Measurements from ENCODE around the gene OSBP2.

DNA sequence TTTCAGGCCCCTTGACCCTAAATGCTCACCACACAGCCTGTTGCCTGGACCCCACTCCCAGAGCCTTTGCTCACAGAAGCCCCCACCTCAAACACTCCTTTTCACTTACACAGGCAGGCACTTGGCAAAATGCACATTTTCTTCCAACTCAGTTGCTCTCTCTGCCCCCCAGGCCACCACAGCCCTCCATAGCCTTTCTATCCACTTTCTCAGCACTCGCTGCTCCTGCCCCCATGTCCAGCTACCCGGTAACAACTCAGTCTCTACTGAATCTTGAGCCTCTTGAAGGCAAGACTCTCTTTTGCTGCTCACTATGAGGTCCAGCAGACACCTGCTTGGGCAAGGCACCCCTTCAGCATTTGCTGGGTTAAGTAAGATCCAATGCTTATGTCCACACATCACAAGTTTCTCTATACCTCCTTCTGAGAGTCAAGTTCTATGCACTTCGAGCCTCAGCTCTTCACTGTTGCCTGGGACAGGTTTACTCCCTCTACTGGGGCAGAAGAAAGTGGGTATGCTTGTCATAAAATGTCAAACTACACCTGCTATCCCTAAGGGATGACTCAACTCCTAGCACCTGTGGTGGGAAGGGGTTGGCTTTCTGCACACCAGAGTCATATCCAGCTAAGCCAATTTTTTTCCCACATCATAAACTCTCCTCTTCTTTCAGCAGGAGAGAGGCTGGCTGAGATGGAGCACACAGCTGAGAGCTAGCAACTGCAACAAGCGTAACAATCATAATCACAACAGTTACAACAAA lies 237.0 kb downstream of the OSBP2 start:
- no peak for TF ChIP-seq MBNL3 (CRISPR knock-in tag; conservative IDR thresholded peaks at IDR 0.05)
- TF ChIP-seq AKNA (CRISPR knock-in tag; IDR thresholded peaks at IDR 0.05; ENCODE audit: borderline replicate concordance), result no peak
- TF ChIP-seq NR1H2 (CRISPR knock-in tag; IDR thresholded peaks at IDR 0.05; ENCODE audit: borderline replicate concordance, low read depth), result no peak
- no peak for TF ChIP-seq JUN (CRISPR knock-in tag; IDR thresholded peaks at IDR 0.05)
- no peak for TF ChIP-seq REST (IDR thresholded peaks at IDR 0.05; ENCODE audit: borderline replicate concordance in 1 of 2, low read depth in 1 of 2, low read length in 2 of 2)
- TF ChIP-seq, protein P1, sequence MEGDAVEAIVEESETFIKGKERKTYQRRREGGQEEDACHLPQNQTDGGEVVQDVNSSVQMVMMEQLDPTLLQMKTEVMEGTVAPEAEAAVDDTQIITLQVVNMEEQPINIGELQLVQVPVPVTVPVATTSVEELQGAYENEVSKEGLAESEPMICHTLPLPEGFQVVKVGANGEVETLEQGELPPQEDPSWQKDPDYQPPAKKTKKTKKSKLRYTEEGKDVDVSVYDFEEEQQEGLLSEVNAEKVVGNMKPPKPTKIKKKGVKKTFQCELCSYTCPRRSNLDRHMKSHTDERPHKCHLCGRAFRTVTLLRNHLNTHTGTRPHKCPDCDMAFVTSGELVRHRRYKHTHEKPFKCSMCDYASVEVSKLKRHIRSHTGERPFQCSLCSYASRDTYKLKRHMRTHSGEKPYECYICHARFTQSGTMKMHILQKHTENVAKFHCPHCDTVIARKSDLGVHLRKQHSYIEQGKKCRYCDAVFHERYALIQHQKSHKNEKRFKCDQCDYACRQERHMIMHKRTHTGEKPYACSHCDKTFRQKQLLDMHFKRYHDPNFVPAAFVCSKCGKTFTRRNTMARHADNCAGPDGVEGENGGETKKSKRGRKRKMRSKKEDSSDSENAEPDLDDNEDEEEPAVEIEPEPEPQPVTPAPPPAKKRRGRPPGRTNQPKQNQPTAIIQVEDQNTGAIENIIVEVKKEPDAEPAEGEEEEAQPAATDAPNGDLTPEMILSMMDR (CRISPR knock-in tag; IDR thresholded peaks at IDR 0.05), result no peak
- TF ChIP-seq, protein P2, sequence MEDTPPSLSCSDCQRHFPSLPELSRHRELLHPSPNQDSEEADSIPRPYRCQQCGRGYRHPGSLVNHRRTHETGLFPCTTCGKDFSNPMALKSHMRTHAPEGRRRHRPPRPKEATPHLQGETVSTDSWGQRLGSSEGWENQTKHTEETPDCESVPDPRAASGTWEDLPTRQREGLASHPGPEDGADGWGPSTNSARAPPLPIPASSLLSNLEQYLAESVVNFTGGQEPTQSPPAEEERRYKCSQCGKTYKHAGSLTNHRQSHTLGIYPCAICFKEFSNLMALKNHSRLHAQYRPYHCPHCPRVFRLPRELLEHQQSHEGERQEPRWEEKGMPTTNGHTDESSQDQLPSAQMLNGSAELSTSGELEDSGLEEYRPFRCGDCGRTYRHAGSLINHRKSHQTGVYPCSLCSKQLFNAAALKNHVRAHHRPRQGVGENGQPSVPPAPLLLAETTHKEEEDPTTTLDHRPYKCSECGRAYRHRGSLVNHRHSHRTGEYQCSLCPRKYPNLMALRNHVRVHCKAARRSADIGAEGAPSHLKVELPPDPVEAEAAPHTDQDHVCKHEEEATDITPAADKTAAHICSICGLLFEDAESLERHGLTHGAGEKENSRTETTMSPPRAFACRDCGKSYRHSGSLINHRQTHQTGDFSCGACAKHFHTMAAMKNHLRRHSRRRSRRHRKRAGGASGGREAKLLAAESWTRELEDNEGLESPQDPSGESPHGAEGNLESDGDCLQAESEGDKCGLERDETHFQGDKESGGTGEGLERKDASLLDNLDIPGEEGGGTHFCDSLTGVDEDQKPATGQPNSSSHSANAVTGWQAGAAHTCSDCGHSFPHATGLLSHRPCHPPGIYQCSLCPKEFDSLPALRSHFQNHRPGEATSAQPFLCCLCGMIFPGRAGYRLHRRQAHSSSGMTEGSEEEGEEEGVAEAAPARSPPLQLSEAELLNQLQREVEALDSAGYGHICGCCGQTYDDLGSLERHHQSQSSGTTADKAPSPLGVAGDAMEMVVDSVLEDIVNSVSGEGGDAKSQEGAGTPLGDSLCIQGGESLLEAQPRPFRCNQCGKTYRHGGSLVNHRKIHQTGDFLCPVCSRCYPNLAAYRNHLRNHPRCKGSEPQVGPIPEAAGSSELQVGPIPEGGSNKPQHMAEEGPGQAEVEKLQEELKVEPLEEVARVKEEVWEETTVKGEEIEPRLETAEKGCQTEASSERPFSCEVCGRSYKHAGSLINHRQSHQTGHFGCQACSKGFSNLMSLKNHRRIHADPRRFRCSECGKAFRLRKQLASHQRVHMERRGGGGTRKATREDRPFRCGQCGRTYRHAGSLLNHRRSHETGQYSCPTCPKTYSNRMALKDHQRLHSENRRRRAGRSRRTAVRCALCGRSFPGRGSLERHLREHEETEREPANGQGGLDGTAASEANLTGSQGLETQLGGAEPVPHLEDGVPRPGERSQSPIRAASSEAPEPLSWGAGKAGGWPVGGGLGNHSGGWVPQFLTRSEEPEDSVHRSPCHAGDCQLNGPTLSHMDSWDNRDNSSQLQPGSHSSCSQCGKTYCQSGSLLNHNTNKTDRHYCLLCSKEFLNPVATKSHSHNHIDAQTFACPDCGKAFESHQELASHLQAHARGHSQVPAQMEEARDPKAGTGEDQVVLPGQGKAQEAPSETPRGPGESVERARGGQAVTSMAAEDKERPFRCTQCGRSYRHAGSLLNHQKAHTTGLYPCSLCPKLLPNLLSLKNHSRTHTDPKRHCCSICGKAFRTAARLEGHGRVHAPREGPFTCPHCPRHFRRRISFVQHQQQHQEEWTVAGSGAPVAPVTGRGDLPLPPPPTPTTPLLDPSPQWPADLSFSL (CRISPR knock-in tag; IDR thresholded peaks at IDR 0.05), result no peak
